ENCODE data around the gene SIRT6.
"Not testable (repeated sequence)": the region's sequence is repeated elsewhere in the genome, so short reads cannot be mapped to it uniquely, and the experiment has no call there.

The SIRT6 gene

GRCh38 chr19:4192537-4192936 is 10.2 kb upstream of the SIRT6 start:
- H3K36me3 Mint-ChIP-seq (ENCODE audit: low read depth); H3K9me3 Mint-ChIP-seq: not testable (repeated sequence)

GRCh38 chr19:4189641-4190040 is 7.3 kb upstream of the SIRT6 start:
- no peak overlapping the region for H3K4me3 Mint-ChIP-seq
- peaks cover 10% of the 10 kb centered on the region for H3K27me3 Mint-ChIP-seq (ENCODE audit: low read depth)
- H3K9me3 Mint-ChIP-seq = no peaks in the 10 kb centered on the region
- no peak overlapping the region for H3K27ac Mint-ChIP-seq
- no peaks in the 10 kb centered on the region for H3K36me3 Mint-ChIP-seq (ENCODE audit: low read depth)
- H3K4me1 Mint-ChIP-seq (ENCODE audit: low read depth) = peaks cover 3% of the 10 kb centered on the region

More at GRCh38 chr19:4192537-4192936, 10.2 kb upstream of the SIRT6 start:
- peaks cover 19% of the 10 kb centered on the region for H3K27me3 Mint-ChIP-seq (ENCODE audit: low read depth)
- H3K4me3 Mint-ChIP-seq; H3K27ac Mint-ChIP-seq; H3K4me1 Mint-ChIP-seq (ENCODE audit: low read depth): not testable (repeated sequence)

DNA sequence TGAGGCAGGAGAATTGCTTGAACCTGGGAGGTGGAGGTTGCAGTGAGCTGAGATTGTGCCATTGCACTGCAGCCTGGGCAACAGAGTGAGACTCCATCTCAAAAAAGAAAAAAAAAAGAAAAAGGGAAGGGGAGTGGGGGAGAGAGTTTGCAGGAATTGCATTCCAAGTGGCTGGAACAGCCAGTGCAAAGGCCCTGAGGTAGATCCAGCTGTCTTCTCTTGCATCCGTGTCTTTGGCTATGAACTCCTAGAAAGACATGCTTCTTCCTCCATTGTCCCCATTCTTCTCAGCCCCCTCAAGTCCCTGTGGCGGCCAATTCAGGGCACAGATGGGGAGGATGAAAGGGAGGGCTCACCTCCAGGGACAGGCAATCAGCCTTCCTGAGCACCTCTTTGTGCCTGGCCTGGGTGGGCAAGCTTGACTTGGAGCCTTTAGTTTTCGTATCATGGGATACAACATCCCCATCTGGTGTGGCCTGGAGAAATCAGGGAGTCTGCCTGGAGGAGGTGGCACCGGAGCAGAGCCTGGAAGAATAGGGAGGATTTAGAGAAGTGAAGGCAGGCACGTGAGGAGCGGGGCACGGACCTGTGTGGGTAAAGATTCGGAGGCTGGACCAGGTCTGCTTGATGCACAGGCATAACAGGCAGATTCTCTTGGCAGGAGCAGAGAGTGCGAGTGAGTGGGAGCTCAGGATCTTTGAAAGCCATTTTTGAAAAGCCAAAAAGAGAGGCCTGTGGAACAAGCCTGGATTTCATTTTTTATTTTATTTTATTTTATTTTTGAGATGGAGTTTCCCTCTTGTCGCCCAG is 5.2 kb upstream of the SIRT6 start:
- H3K9me3 Mint-ChIP-seq = no peaks in the 10 kb centered on the region

DNA sequence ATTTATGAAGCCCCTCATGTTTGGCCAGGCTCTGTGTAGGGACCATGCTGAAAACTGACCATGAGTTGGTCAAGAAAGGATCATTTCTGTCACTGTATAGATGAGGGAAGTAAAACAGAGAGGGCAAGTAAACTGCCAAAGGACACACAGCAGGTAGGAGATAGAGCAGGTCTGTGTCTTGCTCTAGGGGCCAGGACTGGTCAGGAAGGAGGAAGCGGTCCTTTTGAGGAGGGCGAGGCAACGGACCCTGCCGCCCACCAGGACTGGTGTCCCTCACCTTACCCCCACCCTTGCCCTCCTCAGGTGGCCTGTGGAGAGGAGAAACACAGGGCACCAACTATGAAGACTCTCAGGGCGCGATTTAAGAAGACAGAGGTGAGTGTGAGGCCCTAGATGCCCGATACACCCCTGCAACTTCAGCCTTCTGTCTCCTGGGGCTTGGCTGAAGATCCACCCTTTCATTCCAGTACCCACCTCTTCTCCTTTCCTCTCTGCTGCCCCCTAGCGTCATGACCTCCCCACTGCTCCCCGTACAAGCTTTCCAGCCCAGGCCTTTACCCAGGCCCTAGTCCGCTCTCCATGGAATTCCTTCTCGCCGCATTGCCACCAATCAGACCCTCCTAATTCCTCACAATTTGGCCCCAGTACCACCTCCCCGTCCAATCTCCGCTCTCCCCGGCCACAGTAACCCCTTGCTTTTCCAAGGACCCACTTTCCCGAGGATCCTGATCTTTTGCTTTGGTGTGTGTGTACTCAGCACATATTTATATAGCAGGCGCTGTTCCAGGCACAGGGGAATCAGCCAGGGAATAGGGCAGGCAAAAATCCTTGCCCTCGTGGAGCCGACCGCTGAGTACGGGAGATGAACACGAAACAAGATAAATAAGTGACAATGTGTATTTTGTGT is 4.0 kb upstream of the SIRT6 start:
- H3K36me3 Mint-ChIP-seq (ENCODE audit: low read depth) = peaks cover 1% of the 10 kb centered on the region
- H3K4me1 Mint-ChIP-seq (ENCODE audit: low read depth) = peaks cover 10% of the 10 kb centered on the region
- no peak overlapping the region for H3K27ac Mint-ChIP-seq
- H3K4me3 Mint-ChIP-seq = no peak overlapping the region
- no peaks in the 10 kb centered on the region for H3K9me3 Mint-ChIP-seq
- H3K27me3 Mint-ChIP-seq (ENCODE audit: low read depth) = no peaks in the 10 kb centered on the region

More for the DNA sequence above, 5.2 kb upstream of the SIRT6 start:
- H3K27ac Mint-ChIP-seq = no peak overlapping the region
- no peaks in the 10 kb centered on the region for H3K36me3 Mint-ChIP-seq (ENCODE audit: low read depth)
- no peaks in the 10 kb centered on the region for H3K27me3 Mint-ChIP-seq (ENCODE audit: low read depth)
- no peak overlapping the region for H3K4me3 Mint-ChIP-seq
- peaks cover 9% of the 10 kb centered on the region for H3K4me1 Mint-ChIP-seq (ENCODE audit: low read depth)

DNA sequence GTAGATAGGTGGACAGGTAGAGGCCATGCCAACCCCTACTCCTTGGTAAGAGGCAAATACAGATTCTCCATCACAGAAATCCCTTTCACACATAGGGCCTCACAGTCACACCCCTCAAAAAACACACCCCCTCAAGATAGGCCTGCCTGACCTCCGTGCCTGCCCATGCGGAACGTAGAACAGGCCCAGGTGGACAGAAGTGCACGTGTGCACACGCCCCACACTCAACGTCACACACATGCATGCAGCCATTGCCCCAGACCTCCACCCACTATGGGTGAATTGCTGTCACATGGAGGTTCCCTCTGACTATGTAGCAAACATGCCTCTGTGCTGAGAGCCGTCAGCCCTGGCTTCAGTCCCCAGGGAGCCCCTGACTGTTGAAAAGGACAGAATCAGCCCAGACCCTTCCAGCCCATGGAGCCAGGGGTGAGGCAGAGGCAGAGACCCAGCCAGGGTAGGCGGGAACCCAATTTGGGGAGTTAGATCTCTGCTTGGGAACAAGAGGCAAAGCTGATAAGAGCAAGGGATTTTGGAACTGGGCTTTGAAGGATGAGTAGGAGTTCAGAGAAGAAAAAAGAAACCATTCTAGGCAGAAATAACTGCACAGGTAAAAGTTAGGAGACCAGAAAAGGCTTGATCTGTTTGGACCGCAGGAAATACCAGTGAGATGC is 3.2 kb upstream of the SIRT6 start:
- Mint-ChIP-seq H3K27me3 (ENCODE audit: low read depth) (no peaks in the 10 kb centered on the region), H3K27ac (peak overlapping the region; percentile 27)

DNA sequence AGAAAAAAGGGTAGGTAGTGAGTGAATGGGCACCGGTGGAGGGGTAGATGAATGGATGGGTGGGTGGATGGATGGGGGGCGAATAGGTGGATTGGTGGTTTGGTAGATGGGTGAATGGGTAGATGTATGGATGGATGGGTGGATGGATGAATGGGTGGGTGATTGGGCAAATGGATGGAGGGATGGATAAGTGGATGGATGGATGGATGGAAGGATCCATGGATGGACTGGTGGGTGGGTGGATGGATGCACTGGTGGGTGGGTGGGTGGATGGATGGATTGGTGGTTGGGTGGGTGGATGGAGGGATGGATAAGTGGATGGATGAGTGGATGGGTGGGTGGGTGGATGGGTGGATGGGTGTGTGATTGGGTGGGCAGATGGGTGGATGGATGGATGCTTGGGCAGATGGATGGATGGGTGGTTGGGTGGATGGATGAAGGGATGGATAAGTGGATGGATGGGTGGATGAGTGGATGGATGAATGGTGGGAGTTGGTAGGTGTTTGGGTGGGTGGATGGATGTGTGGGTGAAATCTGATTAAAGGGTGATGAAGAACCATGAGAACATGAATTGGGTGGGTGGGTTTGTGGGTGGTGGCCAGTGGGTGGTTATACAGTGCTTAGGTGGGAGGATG is 2.5 kb upstream of the SIRT6 start:
- H3K4me1 Mint-ChIP-seq (ENCODE audit: low read depth) = peaks cover 19% of the 10 kb centered on the region
- H3K27ac Mint-ChIP-seq = peak overlapping the region; percentile 75
- peaks cover 9% of the 10 kb centered on the region for H3K36me3 Mint-ChIP-seq (ENCODE audit: low read depth)
- H3K27me3 Mint-ChIP-seq (ENCODE audit: low read depth) = no peaks in the 10 kb centered on the region
- peak overlapping the region; percentile 54 for H3K4me3 Mint-ChIP-seq
- no peaks in the 10 kb centered on the region for H3K9me3 Mint-ChIP-seq

More for the DNA sequence above, 3.2 kb upstream of the SIRT6 start:
- Mint-ChIP-seq H3K4me1 (ENCODE audit: low read depth) (peaks cover 15% of the 10 kb centered on the region), H3K36me3 (ENCODE audit: low read depth) (peaks cover 4% of the 10 kb centered on the region), H3K9me3 (no peaks in the 10 kb centered on the region), H3K4me3 (no peak overlapping the region)

DNA sequence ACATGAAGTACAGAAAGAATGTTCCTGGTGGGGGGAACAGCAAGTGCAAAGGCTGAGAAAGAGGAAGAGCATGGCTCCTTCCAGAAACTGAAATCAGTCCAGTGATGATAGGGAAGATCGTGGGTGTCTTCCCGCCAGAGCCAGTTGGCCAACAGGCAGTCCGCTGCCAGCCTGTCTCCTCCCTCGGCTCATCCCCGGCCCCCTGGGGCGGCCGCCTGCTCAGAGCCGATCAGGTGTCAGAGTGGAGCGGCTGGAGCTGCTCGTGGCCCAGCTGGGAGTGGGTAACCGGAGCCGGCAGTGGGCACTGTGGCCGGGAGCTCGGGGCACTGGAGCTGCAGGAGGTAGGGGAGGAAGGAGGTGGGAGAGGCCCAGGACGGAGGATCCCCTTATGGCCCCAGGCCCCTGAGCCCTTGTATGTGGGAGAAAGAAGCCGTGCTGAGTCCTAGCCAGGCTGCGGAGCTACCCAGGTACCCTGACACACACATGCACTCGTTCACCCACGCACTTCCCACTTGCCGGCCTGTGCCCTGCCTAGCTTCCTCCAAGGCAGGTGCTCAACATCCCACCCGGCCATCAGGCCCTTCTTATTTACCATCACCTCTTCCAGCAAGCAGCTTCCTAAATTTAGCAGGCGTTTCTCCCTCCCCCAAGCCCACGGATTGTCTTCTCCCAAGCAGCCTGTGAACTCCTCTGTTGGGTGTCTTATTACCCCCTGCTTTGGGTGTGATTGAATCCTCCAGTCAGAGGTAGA is 1.8 kb upstream of the SIRT6 start:
- Mint-ChIP-seq H3K27ac (peak overlapping the region; percentile 75), H3K4me3 (peak overlapping the region; percentile 54), H3K4me1 (ENCODE audit: low read depth) (peaks cover 21% of the 10 kb centered on the region), H3K36me3 (ENCODE audit: low read depth) (peaks cover 16% of the 10 kb centered on the region), H3K27me3 (ENCODE audit: low read depth) (no peaks in the 10 kb centered on the region), H3K9me3 (no peaks in the 10 kb centered on the region)

- H3K27ac Mint-ChIP-seq = peak overlapping the region; percentile 77
- peaks cover 19% of the 10 kb centered on the region for H3K36me3 Mint-ChIP-seq (ENCODE audit: low read depth)
These were observed 1.3 kb downstream of the SIRT6 start for GRCh38 chr19:4181053-4181508.

DNA sequence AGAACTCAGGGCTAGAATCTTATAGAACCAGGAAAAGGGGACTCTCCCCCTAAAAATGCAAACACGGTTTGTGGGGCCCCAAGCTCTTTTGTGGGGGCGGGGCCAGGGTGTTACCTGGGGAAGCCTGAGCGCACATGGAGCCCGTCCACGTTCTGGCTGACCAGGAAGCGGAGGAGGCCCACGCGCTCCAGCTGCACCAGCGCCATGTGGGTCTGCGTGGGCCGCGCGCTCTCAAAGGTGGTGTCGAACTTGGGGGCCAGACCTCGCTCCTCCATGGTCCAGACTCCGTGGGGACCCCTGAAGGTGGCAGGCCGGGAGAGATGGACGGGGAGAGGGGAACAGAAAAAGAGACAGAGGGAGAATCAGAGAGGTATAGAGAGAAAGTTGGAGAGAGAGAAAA is 3.4 kb downstream of the SIRT6 start:
- H3K36me3 Mint-ChIP-seq (ENCODE audit: low read depth) = peaks cover 19% of the 10 kb centered on the region
- peak overlapping the region; percentile 32 for H3K4me3 Mint-ChIP-seq
- no peaks in the 10 kb centered on the region for H3K9me3 Mint-ChIP-seq
- peaks cover 18% of the 10 kb centered on the region for H3K4me1 Mint-ChIP-seq (ENCODE audit: low read depth)
- no peaks in the 10 kb centered on the region for H3K27me3 Mint-ChIP-seq (ENCODE audit: low read depth)
- peak overlapping the region; percentile 6 for H3K27ac Mint-ChIP-seq

More at GRCh38 chr19:4181053-4181508, 1.3 kb downstream of the SIRT6 start:
- no peaks in the 10 kb centered on the region for H3K9me3 Mint-ChIP-seq
- no peaks in the 10 kb centered on the region for H3K27me3 Mint-ChIP-seq (ENCODE audit: low read depth)
- H3K4me1 Mint-ChIP-seq (ENCODE audit: low read depth) = peaks cover 18% of the 10 kb centered on the region
- H3K4me3 Mint-ChIP-seq = peak overlapping the region; percentile 68

GRCh38 chr19:4177146-4177545 is 5.2 kb downstream of the SIRT6 start:
- H3K27ac Mint-ChIP-seq = no peak overlapping the region
- H3K36me3 Mint-ChIP-seq (ENCODE audit: low read depth) = peaks cover 19% of the 10 kb centered on the region
- no peaks in the 10 kb centered on the region for H3K9me3 Mint-ChIP-seq
- no peak overlapping the region for H3K4me3 Mint-ChIP-seq
- H3K27me3 Mint-ChIP-seq (ENCODE audit: low read depth) = peaks cover 5% of the 10 kb centered on the region
- peaks cover 16% of the 10 kb centered on the region for H3K4me1 Mint-ChIP-seq (ENCODE audit: low read depth)

- H3K27ac Mint-ChIP-seq = no peak overlapping the region
- H3K4me1 Mint-ChIP-seq (ENCODE audit: low read depth) = peaks cover 10% of the 10 kb centered on the region
- no peaks in the 10 kb centered on the region for H3K9me3 Mint-ChIP-seq
- H3K27me3 Mint-ChIP-seq (ENCODE audit: low read depth) = peaks cover 7% of the 10 kb centered on the region
- H3K4me3 Mint-ChIP-seq = no peak overlapping the region
- peaks cover 14% of the 10 kb centered on the region for H3K36me3 Mint-ChIP-seq (ENCODE audit: low read depth)
These were observed 6.8 kb downstream of the SIRT6 start for GRCh38 chr19:4175669-4175931.

DNA sequence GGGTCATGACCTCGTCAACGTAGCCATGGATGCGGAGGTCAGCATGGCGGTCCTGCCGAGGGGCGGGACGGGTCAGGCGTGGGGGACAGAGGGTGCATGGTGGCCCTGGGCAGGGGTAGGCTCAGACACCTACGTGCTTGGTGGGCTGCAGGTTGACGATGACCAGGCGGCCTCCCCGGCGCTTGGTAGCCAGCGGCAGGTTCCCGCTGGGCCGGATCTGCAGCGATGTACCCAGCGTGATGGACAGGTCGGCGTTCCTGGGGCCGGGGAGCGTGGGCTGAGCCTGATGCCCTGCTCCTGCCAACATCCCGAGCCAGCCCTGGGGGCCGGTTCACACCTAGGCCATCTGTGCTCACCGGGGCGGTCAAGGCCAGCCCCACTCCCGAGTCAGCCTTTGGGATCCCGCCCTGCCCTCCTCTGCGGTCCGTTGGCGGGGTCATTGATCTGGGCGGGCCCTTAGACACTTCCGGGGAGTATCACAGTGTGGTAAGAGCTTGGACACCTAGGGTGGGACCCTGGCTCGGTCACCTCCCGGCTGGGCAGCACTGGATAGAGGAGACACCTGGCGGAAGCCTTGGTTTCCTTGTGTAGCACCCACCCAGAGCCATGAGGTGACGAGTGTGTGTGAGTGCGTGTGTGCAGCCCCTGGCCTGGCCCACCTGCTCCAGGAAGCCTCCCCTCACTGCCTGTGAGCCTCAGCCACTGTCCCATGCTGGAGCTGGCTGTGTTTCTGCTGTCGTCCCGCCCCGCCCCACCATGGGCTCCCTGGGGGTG is 7.3 kb downstream of the SIRT6 start:
- Mint-ChIP-seq H3K4me3 (no peak overlapping the region), H3K27ac (no peak overlapping the region), H3K27me3 (ENCODE audit: low read depth) (peaks cover 7% of the 10 kb centered on the region), H3K36me3 (ENCODE audit: low read depth) (peaks cover 12% of the 10 kb centered on the region), H3K4me1 (ENCODE audit: low read depth) (peaks cover 7% of the 10 kb centered on the region), H3K9me3 (no peaks in the 10 kb centered on the region)
